GM23338 (cell line): ENCODE data around the gene TAS2R1. TPM values are rescaled to one million over a fixed set of nuclear protein-coding genes. Genes with fewer than 3 reads are reported as not detected.

Experiments
- EZH2 ChIP-seq: fragments of 200-600 bp; sonication (generic); IDR thresholded peaks from one replicate; pipeline ENCODE4 v1.8.0; 2017; ENCODE audit warnings: antibody characterized with exemption, mild to moderate bottlenecking, low read depth; ENCODE audit not compliant: unreplicated experiment
- EZH2phosphoT487 ChIP-seq: fragments of 200-600 bp; sonication (generic); IDR thresholded peaks from one replicate; pipeline ENCODE4 v1.8.1; 2018; ENCODE audit warnings: antibody characterized with exemption; ENCODE audit not compliant: unreplicated experiment
- JUNB ChIP-seq: IDR thresholded peaks from one replicate; pipeline ENCODE4 v1.6.1; 2016; ENCODE audit warnings: antibody characterized with exemption; ENCODE audit not compliant: unreplicated experiment
- NANOG ChIP-seq: IDR thresholded peaks from 2 replicates; pipeline ENCODE4 v1.6.1; 2016; ENCODE audit warnings: antibody characterized with exemption, borderline replicate concordance
- POLR2AphosphoS5 ChIP-seq: IDR thresholded peaks from 2 replicates; pipeline ENCODE4 v1.6.1; 2016; ENCODE audit warnings: antibody characterized with exemption, low read depth
- STAT1 ChIP-seq: IDR thresholded peaks from one replicate; pipeline ENCODE4 v1.6.1; 2016; ENCODE audit warnings: antibody characterized with exemption; ENCODE audit not compliant: unreplicated experiment
- ZNF114 ChIP-seq: fragments of 250-450 bp; sonication (Bioruptor Pico); IDR thresholded peaks from 2 replicates; pipeline ENCODE4 v1.5.0; 2020; ENCODE audit warnings: mild to moderate bottlenecking, moderate library complexity
- ZNF331 ChIP-seq: fragments of 250-450 bp; sonication (Bioruptor Pico); IDR thresholded peaks from 2 replicates; pipeline ENCODE4 v1.5.0; 2020; ENCODE audit warnings: low read depth, mild to moderate bottlenecking, moderate library complexity
- polyA plus RNA-seq: library from polyadenylated mRNA; unstranded; fragments of >200 nt; fragmentation: Nextera tagmentation; extraction: Ambion mirVana; gene quantifications from 2 replicates; pipeline ENCODE4 v1.2.1, GENCODE V29; 2016
- total RNA-seq: library from RNA; depleted of rRNA; stranded (reverse); fragments of >200 nt; shearing (Covaris generic); gene quantifications from 2 replicates; pipeline ENCODE4 v1.2.3, GENCODE V29; 2014
- TF ChIP-seq, protein P1 (sequence below): fragments of 250-450 bp; sonication (Bioruptor Pico); IDR thresholded peaks from 2 replicates; pipeline ENCODE4 v1.5.0; 2020; ENCODE audit warnings: mild to moderate bottlenecking, moderate library complexity
- TF ChIP-seq, protein P2 (sequence below), 2 experiments: fragments of 200-600 bp in 1 of 2; sonication (generic) in 1 of 2; conservative IDR thresholded peaks; 2 replicates each; pipeline versions ENCODE4 v1.5.1 to v1.6.1; 2016 to 2017; ENCODE audit warnings: antibody characterized with exemption in 2 of 2, low read depth in 2 of 2, mild to moderate bottlenecking in 2 of 2, moderate library complexity in 1 of 2

Gene TAS2R1
- total and polyA plus RNA-seq, 2 experiments from 2014 or later: 0.19 TPM; not detected in 1

DNA sequence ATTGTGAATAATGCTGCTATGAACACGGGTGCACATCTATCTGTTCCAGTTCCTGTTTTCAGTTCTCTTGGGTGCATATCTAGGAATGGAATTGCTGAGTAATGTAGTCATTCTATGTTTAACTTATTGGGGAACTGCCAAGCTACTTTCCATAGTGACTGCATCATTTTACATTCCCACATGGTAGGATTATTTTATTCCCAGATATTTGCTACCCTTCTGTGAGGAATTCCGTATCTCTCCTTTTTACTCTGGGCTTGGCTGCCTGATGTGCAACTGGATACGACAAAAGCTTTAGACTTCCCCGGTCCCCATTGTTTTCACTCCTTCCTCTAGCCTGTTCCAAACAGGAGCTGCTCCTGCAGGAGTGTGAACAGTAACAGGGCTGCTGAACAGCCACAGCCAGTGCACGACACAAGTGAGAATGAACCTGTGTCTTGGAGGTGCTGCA, 7.2 kb downstream of the TAS2R1 start (continued):
- TF ChIP-seq, protein P1, sequence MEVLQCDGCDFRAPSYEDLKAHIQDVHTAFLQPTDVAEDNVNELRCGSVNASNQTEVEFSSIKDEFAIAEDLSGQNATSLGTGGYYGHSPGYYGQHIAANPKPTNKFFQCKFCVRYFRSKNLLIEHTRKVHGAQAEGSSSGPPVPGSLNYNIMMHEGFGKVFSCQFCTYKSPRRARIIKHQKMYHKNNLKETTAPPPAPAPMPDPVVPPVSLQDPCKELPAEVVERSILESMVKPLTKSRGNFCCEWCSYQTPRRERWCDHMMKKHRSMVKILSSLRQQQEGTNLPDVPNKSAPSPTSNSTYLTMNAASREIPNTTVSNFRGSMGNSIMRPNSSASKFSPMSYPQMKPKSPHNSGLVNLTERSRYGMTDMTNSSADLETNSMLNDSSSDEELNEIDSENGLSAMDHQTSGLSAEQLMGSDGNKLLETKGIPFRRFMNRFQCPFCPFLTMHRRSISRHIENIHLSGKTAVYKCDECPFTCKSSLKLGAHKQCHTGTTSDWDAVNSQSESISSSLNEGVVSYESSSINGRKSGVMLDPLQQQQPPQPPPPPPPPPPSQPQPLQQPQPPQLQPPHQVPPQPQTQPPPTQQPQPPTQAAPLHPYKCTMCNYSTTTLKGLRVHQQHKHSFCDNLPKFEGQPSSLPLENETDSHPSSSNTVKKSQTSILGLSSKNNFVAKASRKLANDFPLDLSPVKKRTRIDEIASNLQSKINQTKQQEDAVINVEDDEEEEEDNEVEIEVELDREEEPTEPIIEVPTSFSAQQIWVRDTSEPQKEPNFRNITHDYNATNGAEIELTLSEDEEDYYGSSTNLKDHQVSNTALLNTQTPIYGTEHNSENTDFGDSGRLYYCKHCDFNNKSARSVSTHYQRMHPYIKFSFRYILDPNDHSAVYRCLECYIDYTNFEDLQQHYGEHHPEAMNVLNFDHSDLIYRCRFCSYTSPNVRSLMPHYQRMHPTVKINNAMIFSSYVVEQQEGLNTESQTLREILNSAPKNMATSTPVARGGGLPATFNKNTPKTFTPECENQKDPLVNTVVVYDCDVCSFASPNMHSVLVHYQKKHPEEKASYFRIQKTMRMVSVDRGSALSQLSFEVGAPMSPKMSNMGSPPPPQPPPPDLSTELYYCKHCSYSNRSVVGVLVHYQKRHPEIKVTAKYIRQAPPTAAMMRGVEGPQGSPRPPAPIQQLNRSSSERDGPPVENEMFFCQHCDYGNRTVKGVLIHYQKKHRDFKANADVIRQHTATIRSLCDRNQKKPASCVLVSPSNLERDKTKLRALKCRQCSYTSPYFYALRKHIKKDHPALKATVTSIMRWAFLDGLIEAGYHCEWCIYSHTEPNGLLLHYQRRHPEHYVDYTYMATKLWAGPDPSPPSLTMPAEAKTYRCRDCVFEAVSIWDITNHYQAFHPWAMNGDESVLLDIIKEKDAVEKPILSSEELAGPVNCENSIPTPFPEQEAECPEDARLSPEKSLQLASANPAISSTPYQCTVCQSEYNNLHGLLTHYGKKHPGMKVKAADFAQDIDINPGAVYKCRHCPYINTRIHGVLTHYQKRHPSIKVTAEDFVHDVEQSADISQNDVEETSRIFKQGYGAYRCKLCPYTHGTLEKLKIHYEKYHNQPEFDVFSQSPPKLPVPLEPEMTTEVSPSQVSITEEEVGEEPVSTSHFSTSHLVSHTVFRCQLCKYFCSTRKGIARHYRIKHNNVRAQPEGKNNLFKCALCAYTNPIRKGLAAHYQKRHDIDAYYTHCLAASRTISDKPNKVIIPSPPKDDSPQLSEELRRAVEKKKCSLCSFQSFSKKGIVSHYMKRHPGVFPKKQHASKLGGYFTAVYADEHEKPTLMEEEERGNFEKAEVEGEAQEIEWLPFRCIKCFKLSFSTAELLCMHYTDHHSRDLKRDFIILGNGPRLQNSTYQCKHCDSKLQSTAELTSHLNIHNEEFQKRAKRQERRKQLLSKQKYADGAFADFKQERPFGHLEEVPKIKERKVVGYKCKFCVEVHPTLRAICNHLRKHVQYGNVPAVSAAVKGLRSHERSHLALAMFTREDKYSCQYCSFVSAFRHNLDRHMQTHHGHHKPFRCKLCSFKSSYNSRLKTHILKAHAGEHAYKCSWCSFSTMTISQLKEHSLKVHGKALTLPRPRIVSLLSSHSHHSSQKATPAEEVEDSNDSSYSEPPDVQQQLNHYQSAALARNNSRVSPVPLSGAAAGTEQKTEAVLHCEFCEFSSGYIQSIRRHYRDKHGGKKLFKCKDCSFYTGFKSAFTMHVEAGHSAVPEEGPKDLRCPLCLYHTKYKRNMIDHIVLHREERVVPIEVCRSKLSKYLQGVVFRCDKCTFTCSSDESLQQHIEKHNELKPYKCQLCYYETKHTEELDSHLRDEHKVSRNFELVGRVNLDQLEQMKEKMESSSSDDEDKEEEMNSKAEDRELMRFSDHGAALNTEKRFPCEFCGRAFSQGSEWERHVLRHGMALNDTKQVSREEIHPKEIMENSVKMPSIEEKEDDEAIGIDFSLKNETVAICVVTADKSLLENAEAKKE: no peak
- TF ChIP-seq ZNF114 (CRISPR knock-in tag) (no peak), NANOG (no peak), STAT1 (no peak), EZH2phosphoT487 (no peak), POLR2AphosphoS5 (no peak), ZNF331 (no peak), JUNB (no peak), EZH2 (no peak)
- TF ChIP-seq, protein P2, sequence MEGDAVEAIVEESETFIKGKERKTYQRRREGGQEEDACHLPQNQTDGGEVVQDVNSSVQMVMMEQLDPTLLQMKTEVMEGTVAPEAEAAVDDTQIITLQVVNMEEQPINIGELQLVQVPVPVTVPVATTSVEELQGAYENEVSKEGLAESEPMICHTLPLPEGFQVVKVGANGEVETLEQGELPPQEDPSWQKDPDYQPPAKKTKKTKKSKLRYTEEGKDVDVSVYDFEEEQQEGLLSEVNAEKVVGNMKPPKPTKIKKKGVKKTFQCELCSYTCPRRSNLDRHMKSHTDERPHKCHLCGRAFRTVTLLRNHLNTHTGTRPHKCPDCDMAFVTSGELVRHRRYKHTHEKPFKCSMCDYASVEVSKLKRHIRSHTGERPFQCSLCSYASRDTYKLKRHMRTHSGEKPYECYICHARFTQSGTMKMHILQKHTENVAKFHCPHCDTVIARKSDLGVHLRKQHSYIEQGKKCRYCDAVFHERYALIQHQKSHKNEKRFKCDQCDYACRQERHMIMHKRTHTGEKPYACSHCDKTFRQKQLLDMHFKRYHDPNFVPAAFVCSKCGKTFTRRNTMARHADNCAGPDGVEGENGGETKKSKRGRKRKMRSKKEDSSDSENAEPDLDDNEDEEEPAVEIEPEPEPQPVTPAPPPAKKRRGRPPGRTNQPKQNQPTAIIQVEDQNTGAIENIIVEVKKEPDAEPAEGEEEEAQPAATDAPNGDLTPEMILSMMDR (conservative IDR thresholded peaks at IDR 0.05; ENCODE audit: low read depth in 2 of 2): no peak
